GM12875 (cell line): ENCODE measurements around the gene WNT9B.

Experiments used
- H3K4me3 ChIP-seq: one replicate; pipeline ENCODE4 v1.5.1; 2011; ENCODE audit warnings: low read depth, low read length, control low read depth
- CTCF ChIP-seq: IDR thresholded peaks from 2 replicates; pipeline ENCODE4 v1.5.1; 2011; ENCODE audit warnings: low read depth, mild to moderate bottlenecking, control low read depth, inconsistent platforms, low read length, moderate library complexity, borderline replicate concordance; ENCODE audit not compliant: insufficient read depth

The WNT9B gene

GRCh38 chr17:46922804-46923635, 71.6 kb downstream of the WNT9B start, which contains the start of gene GOSR2:
TSS of gene GOSR2 (plus strand) at chr17:46923160. CDS start at chr17:46923193, 33 bp downstream.
- TF ChIP-seq CTCF = no peak
- H3K4me3 ChIP-seq = peak within 1 kb of the TSS; percentile 90

- no peak overlapping the region for H3K4me3 ChIP-seq
- TF ChIP-seq CTCF = no peak
Measured at GRCh38 chr17:46925185-46925868, 73.9 kb downstream of the WNT9B start.

GRCh38 chr17:46928467-46929261, 77.3 kb downstream of the WNT9B start:
- TF ChIP-seq CTCF = no peak

GRCh38 chr17:46929413-46929812, 78.0 kb downstream of the WNT9B start:
- H3K4me3 ChIP-seq = no peak overlapping the region
- TF ChIP-seq CTCF = no peak

More at GRCh38 chr17:46928467-46929261, 77.3 kb downstream of the WNT9B start:
- H3K4me3 ChIP-seq = no peak overlapping the region

- H3K4me3 ChIP-seq = no peak overlapping the region
Measured at GRCh38 chr17:46930051-46930450, 78.7 kb downstream of the WNT9B start.

GRCh38 chr17:46931596-46931995, 80.2 kb downstream of the WNT9B start:
- TF ChIP-seq CTCF = no peak
- H3K4me3 ChIP-seq = no peak overlapping the region

More at GRCh38 chr17:46930051-46930450, 78.7 kb downstream of the WNT9B start:
- TF ChIP-seq CTCF = no peak
